NCI-H1694 (cell line): Measurements from ENCODE around the gene TOMT.

Experiments
- DNase-seq: peaks from one replicate; lab custom pipeline; 2025; lab: John Stamatoyannopoulos, UW

TOMT gene

GRCh38 chr11:72088076-72088808 lies 17.5 kb upstream of the TOMT start:
- DNase-seq = no peak

DNA sequence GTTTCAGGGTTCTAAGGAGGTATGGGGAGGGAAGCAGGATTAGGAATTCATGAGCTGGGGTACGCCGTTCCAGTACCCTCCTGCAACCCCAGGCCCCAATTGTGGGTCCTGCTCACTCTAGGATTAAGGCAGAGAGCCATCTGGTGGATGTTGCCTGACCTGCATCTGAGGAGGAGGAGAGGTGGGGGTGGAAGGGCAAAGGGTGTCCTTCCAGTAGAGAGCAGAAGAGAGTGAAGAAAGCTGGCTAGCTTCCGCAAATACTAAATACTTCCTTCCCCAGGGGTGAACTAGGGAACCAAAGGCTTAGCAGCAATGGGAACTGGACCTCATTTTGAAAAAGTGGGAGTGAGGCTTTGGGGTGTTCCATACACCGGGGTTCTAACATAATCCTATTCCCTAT lies 14.4 kb upstream of the TOMT start:
- peak; percentile 48 for DNase-seq

GRCh38 chr11:72098741-72099140 lies 7.0 kb upstream of the TOMT start:
- no peak for DNase-seq

DNA sequence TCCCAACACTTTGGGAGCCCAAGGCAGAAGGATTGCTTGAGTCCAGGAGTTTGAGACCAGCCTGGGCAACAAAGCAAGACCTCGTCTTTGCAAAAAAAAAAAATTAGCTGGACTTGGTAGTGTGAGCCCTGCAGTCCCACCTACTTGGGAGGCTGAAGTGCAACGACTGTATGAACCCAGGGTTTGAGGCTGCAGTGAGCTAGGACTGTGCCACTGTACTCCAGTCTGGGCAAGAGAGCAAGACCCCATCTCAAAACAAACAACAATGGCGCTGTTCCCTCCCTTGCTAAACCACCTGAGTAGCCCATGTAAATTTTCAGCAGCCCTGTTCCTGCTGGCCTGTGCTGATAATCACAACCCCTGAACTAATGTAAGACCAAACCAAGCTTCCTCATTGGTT lies 5.7 kb upstream of the TOMT start:
- no peak for DNase-seq

- no peak for DNase-seq
These were observed 5.3 kb upstream of the TOMT start for GRCh38 chr11:72100462-72100861.

DNA sequence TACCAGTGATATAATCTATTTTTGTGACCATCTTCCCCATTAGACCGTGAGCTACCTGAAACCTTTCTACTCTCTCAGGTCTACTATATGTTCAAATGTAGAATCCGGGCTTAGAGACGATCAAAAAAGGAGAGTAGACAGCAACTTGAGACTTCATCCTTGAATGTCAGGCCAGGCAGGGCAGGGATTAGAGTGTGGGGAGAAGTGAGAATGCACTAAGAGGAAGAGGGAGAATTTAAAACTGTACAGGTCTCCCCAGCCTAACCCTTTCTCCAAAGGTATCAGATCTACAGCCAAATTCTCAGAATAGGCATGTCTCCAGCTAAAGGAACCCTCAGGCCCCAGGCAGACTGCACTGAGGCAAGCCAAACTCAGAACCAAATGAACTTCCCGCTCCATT lies 3.6 kb upstream of the TOMT start:
- DNase-seq = no peak

DNA sequence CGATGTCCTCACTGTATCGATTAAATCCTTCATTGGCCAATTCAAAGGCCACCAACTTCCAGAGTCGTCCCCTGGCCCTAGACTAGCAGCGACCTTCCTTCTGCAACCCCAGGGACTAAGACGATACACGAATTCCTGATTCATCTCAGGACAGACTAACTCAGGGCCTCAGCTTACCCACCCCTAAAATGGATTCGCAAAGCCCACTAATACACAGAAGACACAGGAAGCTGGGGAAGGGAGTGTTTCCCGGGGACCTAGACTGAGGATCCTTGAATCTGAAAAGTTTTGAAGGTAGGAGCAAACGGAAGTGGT lies 3.1 kb upstream of the TOMT start:
- no peak for DNase-seq

DNA sequence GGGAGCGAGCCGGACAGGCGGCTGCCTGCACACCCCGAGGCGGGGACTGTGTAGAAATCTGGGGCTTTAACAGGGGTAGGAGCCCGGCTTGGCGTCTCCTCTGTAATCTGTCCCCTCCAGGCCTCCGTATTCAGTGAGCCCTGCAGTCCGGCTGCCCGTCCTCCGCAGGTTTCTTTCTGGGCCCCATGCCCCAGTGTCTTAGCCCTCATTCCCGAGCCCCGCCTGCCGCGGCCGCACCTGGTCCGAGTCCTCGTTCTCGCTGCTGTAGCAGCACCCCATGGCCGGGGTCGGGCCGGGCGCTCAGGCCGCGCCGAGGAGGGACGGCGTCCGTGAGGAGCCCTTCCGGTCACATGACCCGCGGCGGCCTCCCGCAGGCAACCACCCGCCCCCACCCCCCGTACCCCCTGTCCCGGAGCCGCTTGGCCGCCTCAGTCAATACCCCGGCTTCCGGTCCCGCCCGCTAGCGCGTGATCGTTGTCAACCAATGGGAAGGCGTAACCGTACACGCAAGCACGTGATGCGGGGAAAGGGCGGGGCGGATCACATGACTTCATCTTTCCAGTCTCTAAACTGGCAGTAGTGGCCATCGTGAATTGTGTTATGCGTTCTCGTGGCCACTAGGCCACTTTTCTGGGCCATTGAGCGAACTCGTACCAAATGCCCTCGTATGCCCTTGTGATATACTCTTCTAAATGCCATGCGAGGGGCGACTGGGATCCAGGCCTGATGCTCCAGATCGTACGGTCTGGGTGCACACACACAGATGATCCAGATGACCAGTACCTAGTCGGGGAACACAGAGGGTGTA lies 2.6 kb upstream of the TOMT start, which contains the start of gene LAMTOR1:
TSS of gene LAMTOR1 (minus strand) at position 352 of the 808 bp plus-strand sequence. CDS start at position 279, 73 bp downstream.
- peak; percentile 95 for DNase-seq

DNA sequence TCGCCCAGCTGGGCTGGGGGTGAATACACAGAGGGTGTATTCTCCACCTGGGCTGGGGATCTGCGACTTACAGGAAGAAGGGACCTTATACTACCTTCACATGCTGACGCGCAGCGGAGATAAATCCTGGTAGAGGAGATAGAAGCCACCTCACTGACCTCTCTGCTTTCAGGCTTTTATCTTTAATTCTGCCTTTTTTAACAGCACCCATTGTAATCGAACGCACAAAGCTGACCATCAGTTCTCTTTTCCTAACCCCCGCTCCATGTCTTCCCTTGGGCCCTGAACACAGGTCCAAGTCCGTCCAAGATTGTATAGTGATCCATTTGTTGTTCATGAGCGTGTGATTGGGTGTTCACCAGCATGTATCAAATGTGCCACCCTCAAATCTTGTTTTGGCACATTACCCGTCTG lies 2.0 kb upstream of the TOMT start:
- DNase-seq = no peak

- DNase-seq = no peak
These were observed 5.8 kb downstream of the TOMT start for GRCh38 chr11:72111300-72112142.

GRCh38 chr11:72112143-72112977 lies 6.6 kb downstream of the TOMT start, which contains the start of gene ANAPC15:
Gene ANAPC15 (minus strand): TSS chr11:72112695. CDS start chr11:72111276, 1,419 bp downstream.
- peak; percentile 98 for DNase-seq

DNA sequence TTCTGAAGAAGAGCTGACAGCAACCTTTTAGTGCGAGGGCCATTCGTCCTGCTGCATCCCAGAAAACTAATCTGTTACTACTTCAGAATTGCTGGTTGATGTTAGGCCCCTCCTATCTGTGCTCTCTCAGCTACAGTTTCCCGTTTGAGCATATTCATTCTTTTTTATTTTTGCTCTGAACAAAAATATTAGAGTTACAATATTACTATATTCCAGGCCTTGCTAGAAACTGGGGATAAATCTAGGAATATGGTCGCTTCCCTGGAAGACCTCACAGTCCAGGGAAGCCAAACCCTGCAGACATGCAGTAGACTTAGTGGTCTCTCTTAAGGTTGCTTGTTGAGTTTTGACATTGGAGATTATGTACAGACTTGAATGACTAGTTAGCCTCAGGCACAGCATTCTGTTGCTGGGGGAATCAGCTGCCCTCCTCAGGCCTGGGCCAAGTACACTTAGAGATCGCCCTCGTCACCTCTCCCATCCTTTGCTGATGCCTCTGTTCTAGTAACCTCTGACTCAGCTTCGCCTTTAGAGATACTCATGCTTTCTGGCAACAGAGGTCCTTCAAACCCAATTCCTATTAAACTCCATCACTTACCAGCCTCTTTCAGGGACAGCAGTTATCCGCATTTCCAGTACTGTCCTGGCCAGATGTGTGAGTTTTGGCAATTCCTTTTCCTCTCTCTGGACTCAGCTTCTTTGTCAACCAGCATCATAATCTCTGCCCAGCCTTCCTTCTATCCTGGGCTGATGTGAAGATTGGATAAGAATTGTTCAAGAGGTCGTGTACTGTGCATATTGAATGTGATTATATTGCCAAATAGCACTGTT lies 7.5 kb downstream of the TOMT start:
- no peak for DNase-seq

DNA sequence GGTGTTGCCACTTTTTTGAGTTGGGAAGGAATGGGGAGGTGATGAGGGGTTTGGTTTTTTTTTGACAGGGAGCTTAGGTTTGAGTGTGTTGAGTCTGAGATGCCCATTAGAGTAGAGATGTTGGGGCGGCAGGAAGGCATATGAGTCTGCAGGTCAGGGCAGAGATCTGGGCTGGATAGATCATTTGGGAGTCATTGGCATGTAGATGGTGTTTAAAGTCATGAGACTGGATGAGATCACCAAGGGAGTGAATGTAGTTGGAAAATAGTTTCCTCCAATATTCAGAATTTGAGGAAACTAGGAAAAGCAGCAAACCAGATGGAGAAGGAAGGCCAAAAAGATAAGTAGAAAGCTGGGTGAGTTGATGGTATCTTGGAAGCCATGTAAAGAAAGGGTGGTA lies 8.8 kb downstream of the TOMT start:
- DNase-seq = no peak

DNA sequence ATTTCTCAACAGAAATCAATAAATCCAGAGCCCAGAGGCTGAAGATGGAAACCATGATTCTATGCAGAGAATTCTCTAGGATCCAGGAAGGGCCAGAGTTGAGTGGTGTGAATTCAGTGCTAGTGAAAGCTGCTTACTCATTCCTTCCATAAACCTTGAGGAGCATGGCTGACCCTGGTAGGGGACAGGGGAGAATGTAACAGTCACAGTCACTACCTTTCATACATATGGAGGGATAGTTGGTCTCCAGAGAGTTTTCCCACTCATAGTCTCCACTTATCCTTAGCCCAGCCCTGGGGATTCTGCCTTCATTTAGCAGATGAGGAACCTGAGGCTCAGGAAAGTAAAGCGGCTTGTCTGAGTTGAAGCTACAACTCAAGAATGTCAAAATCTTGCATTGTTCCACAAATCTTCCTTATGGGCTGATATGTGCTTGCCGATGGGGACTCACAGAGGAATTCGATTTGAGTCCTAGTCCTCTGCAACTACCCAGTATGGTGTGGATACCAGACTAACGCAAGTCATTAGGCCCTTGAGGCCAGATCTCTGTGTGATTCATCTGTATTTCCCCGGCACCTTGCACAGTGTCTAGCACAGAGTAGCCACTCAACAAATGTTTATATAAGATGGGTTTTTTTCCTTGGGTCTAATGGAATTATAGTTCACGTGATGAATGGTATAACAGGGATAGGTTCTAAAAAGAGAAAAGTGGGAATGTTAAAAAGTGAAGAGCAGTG lies 10.5 kb downstream of the TOMT start:
- no peak for DNase-seq

GRCh38 chr11:72119198-72119597 lies 13.5 kb downstream of the TOMT start:
- DNase-seq = no peak

DNA sequence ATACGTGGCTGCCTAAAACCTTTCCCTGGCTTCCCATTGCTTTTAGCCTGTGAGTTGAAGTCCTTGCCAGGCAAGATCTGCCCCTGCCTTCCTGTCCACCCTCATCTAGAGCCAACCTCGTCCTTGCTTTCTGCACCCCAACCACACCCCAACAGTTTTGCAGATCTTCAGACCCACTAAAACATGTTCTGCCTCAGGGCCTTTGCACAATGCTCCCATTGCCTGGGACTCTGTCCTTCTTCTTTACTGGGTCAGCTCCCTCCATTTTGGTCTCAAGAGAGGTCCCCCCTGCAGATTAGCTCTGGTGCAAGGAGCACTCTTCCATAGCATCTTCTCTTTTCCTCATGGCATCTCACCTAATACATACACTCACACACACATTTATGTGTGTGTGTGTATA lies 15.2 kb downstream of the TOMT start:
- no peak for DNase-seq

- no peak for DNase-seq
These were observed 16.9 kb downstream of the TOMT start for GRCh38 chr11:72122607-72123006.

DNA sequence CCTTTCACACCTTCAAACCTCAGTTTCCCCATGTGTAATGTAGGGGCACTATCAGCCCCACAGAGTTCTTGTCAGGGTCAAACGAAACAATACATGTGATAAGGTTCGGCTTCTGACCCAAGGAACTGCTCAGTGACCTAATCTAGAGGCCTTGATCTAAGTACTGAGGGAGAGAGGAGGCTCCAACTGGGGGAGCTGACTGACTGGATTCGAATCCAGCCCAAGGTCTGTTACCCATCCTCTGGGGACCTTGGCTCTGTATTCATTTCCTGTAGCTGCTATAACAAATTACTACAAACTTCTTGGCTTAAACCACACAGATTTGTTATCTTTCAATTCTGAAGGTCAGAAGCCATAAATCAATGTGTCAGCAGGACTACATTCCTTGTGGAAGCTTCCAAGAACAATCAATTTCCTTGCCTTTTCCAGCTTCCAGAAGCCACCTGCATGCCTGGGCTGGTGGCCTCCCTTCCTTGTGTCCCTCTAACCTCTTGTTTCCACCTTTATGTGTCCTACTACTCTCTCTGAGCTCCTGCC lies 17.5 kb downstream of the TOMT start:
- DNase-seq = no peak

GRCh38 chr11:72124046-72124445 lies 18.3 kb downstream of the TOMT start:
- DNase-seq = no peak

DNA sequence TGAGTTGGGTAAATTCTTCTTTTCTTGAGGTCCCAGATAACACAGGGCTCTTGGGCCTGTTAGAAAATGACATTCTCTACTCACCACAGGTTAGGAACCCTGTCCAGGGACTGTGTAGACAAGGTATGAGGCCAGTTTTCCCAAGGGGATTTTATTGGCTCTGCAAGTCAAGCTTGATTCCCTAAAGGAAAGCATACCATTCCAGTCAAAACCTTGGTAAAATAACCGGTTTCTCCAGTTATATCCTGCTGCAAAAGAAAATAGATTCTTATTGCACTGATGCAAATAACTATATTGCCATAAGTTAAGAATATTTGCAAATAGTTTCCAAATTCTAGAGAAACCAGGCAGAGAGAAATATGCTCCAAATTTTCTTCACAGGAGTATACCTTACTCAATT lies 20.2 kb downstream of the TOMT start:
- no peak for DNase-seq
